Osteoblast (primary cell): ENCODE measurements around the gene MICB. TPM values are rescaled to one million over a fixed set of nuclear protein-coding genes. Genes with fewer than 3 reads are reported as not detected.

Experiments
- DNase-seq: peaks from one replicate; pipeline ENCODE4 v3.0.0; 2011; ENCODE audit warnings: low spot score, mixed read lengths; ENCODE audit not compliant: insufficient read length; ENCODE audit errors: missing footprints
- H2AFZ ChIP-seq: 2 replicates; pipeline ENCODE4 v1.6.0; 2011; ENCODE audit warnings: mild to moderate bottlenecking, low read length
- H3K27ac ChIP-seq: 2 replicates; pipeline ENCODE4 v1.5.1; 2011; ENCODE audit warnings: mild to moderate bottlenecking, low read depth, low read length, moderate library complexity
- H3K27me3 ChIP-seq: 2 replicates; pipeline ENCODE4 v1.6.0; 2012; ENCODE audit warnings: mild to moderate bottlenecking, control low read depth, inconsistent platforms, low read length, moderate library complexity; ENCODE audit not compliant: insufficient read depth
- H3K36me3 ChIP-seq: 2 replicates; pipeline ENCODE4 v1.5.1; 2011; ENCODE audit warnings: mild to moderate bottlenecking, low read length, control low read depth, moderate library complexity; ENCODE audit not compliant: insufficient read depth
- H3K4me1 ChIP-seq: 2 replicates; pipeline ENCODE4 v1.5.1; 2011; ENCODE audit warnings: mild to moderate bottlenecking, low read length, control low read depth, moderate library complexity; ENCODE audit not compliant: insufficient read depth
- H3K4me2 ChIP-seq: 2 replicates; pipeline ENCODE4 v1.6.0; 2011; ENCODE audit warnings: mild to moderate bottlenecking, low read length; ENCODE audit not compliant: insufficient read depth
- H3K4me3 ChIP-seq: fragments of 200-600 bp; sonication (generic); 3 replicates; pipeline ENCODE4 v1.5.1; 2012; ENCODE audit warnings: mild to moderate bottlenecking, low read length, inconsistent platforms; ENCODE audit not compliant: insufficient read depth
- H3K79me2 ChIP-seq: 2 replicates; pipeline ENCODE4 v1.6.0; 2012; ENCODE audit warnings: mild to moderate bottlenecking, low read length, control low read depth, inconsistent platforms; ENCODE audit not compliant: insufficient read depth
- H3K9me3 ChIP-seq: 2 replicates; pipeline ENCODE4 v1.5.1; 2011; ENCODE audit warnings: low read depth, low read length, control low read depth
- H4K20me1 ChIP-seq: 2 replicates; pipeline ENCODE4 v1.6.0; 2012; ENCODE audit warnings: mild to moderate bottlenecking, low read length, control low read depth; ENCODE audit not compliant: insufficient read depth
- CTCF ChIP-seq: IDR thresholded peaks from 2 replicates; pipeline ENCODE4 v1.5.1; 2011; ENCODE audit warnings: mild to moderate bottlenecking, low read depth, low read length, moderate library complexity; ENCODE audit errors: extremely low read depth
- total RNA-seq: library from RNA; depleted of rRNA; stranded (reverse); fragments of >200 nt; gene quantifications from 2 replicates; pipeline ENCODE4 v1.2.3, GENCODE V29; 2012

Gene MICB
- total RNA-seq, 1 donor, result 14.1 TPM

GRCh38 chr6:31479933-31480535 lies 17.9 kb upstream of the MICB start:
- TF ChIP-seq CTCF, result no peak
- H3K27ac ChIP-seq, result no peak overlapping the region
- H3K4me2 ChIP-seq, result no peak overlapping the region
- H2AFZ ChIP-seq, result no peak overlapping the region
- H3K36me3 ChIP-seq, result no peaks in the 10 kb centered on the region
- H3K27me3 ChIP-seq, result peaks cover 12% of the 10 kb centered on the region
- H3K79me2 ChIP-seq, result no peaks in the 10 kb centered on the region
- H3K4me1 ChIP-seq, result peaks cover 6% of the 10 kb centered on the region
- no peak for DNase-seq
- no peak overlapping the region for H3K4me3 ChIP-seq
- no peaks in the 10 kb centered on the region for H3K9me3 ChIP-seq
- no peaks in the 10 kb centered on the region for H4K20me1 ChIP-seq

- Histone ChIP-seq H3K9me3 (no peaks in the 10 kb centered on the region), H3K4me1 (peaks cover 10% of the 10 kb centered on the region), H3K79me2 (no peaks in the 10 kb centered on the region), H2AFZ (no peak overlapping the region), H3K4me3 (no peak overlapping the region), H3K4me2 (no peak overlapping the region), H3K27me3 (peaks cover 12% of the 10 kb centered on the region), H3K36me3 (no peaks in the 10 kb centered on the region), H3K27ac (no peak overlapping the region), H4K20me1 (no peaks in the 10 kb centered on the region)
- TF ChIP-seq CTCF, result no peak
- DNase-seq, result no peak
Observed at GRCh38 chr6:31480574-31480973, 17.4 kb upstream of the MICB start.

GRCh38 chr6:31483392-31483791 lies 14.6 kb upstream of the MICB start:
- no peak overlapping the region for H3K4me2 ChIP-seq
- H3K36me3 ChIP-seq, result no peaks in the 10 kb centered on the region
- H3K4me1 ChIP-seq, result peaks cover 10% of the 10 kb centered on the region
- no peak for TF ChIP-seq CTCF
- no peak overlapping the region for H3K4me3 ChIP-seq
- H3K27me3 ChIP-seq, result peaks cover 10% of the 10 kb centered on the region
- no peak overlapping the region for H3K27ac ChIP-seq
- no peak for DNase-seq
- H4K20me1 ChIP-seq, result no peaks in the 10 kb centered on the region
- H3K79me2 ChIP-seq, result no peaks in the 10 kb centered on the region
- no peaks in the 10 kb centered on the region for H3K9me3 ChIP-seq
- no peak overlapping the region for H2AFZ ChIP-seq

- no peak for TF ChIP-seq CTCF
Observed at GRCh38 chr6:31485055-31485454, 12.9 kb upstream of the MICB start.

More at GRCh38 chr6:31485055-31485454, 12.9 kb upstream of the MICB start:
- Histone ChIP-seq H3K79me2 (no peaks in the 10 kb centered on the region), H3K36me3 (no peaks in the 10 kb centered on the region), H3K9me3 (no peaks in the 10 kb centered on the region), H3K27ac (no peak overlapping the region), H3K4me2 (peak overlapping the region; percentile 67), H3K4me3 (no peak overlapping the region), H3K27me3 (no peaks in the 10 kb centered on the region), H2AFZ (peak overlapping the region; percentile 63), H3K4me1 (peaks cover 10% of the 10 kb centered on the region), H4K20me1 (no peaks in the 10 kb centered on the region)
- DNase-seq, result no peak
